CD4-positive, alpha-beta T cell treated with Interferon gamma for 1 hour (primary cell): ENCODE measurements around the gene PEX11G.

Experiments used
- DNase-seq: peaks from one replicate; pipeline ENCODE4 v3.0.0-alpha.2; 2020

Gene PEX11G

DNA sequence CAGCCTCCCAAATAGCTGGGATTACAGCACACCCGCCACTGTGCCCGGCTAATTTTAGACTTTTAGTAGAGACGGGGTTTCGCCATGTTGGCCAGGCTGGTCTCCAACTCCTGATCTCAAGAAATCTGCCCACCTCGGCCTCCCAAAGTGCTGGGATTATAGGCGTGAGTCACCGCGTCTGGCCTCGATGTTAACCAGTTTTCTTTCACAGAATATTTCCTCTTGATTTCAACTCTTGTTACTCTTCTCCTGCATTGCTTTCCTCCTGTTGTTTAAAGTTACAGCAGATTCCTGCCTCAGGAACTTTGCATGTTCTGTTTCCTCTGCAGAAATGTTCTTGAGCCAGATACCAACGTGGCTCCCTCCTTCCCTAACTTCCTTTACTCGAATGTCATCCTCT, 3.7 kb upstream of the PEX11G start:
- DNase-seq, result no peak

DNA sequence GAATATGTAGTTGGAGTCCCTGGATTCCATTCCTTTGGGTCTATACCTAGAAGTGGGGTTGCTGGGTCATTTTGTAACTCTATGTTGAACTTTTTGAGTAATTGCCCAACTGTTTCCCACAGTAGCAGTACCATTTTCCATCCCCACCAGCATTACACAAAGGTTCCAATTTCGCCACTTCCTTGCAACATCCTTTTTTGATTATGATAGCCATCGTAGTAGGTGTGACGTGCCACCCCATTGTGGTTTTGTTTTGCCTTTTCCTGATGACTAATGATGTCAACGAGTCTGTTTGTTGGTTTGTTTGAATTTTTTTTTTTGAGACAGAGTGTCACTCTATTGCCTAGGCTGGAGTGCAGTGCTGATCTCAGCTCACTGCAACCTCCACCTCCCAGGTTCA, 3.3 kb upstream of the PEX11G start:
- peak; percentile 70 for DNase-seq

DNA sequence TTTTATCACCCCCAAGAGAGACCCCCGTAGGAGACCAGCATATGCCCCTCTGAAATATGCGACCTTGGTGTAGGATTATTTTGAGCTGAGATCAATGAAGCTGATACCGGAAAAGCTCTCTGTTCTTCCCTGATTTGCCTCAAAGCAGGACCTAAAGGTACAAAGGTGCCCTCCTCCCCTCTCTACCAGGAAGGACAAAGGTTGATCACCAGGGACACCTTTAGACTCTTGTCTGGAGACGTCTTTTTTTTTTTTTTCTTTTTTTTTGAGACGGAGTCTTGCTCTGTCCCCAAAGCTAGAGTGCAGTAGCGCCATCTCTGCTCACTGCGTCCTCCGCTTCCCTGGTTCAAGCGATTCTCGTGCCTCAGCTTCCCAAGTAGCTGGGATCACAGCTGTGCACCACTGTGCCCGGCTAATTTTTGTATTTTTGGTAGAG, 792 bp upstream of the PEX11G start:
- no peak for DNase-seq

DNA sequence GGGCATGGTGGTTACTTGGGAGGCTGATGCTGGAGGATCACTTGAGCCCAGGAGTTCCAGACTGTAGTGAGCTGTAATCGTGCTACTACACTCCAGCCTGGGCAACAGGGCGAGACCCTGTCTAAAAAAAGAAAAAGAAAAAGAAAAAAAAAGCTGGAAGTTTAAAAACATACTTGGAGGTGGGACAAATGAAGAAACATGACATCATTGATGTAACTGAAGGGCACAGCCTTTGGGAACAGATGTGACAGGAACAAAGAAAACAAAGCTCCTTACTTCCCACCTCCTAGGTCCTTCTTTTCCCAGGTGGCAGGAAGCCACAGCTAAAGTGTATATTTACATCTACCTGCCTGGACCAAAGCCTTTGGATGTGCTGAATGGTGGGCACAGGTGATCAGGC, 1.9 kb downstream of the PEX11G start:
- no peak for DNase-seq

DNA sequence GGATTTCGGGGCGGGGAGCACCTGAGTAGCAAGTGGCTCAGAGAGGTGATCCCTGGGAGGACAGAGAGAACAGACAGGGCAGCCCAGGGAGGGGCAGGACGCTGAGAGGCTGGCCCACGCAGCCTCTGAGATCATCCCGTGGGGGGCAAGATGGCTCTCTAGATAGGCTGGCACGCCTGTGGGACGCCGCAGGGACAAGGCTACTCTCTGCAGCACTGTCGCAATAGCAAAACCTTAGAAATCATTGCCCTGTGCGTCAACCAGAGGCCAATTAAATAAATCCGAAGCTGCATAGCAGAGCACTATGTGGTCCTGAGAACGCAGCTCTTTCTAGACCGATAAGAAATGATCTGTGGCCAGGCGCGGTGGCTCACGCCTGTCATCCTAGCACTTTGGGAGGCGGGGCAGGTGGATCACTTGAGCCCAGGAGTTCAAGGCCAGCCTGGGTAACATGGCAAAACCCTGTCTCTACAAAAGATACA, 5.1 kb downstream of the PEX11G start:
- peak; percentile 26 for DNase-seq

DNA sequence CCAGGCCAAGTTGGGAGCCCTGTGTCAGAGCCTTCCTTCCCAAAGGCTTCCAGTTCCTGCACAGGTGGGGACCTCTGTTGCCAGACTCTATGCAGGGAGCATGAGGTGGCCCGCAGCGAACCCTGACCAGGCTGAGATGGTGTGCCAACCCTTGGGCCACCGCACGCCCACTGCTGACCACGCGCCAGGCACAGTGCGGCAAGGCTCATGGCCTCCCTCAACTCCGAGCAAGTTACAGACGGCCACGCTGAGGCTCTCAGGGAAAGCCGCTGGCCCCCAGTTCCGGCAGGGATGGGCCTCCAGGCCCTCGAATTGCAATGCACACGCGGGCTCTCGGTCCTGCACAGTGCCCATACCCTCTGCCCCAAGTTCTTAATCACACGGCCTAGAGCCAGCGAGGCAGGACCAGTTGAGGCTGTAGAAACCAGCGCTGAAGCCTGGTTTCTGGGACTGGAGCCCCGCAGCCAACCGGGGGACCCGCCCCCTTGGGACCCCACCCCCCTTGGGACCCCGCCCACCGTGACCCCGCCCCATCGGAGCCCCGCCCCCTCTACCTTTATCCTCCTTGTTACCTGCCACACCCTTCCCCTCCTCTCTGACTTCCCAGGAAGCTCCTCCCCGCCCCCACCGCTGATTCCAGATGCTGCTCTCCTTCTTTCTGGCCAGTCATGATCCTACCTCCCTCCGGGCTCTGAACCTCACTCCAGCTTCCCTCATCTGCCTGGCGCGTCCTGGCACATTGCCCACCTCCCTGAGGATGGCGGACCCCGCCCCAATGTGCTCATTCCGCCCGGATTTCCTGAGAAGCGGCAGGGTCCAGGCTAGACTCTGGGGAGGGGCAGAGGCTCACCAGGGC, 6.0 kb downstream of the PEX11G start:
- DNase-seq, result no peak

DNA sequence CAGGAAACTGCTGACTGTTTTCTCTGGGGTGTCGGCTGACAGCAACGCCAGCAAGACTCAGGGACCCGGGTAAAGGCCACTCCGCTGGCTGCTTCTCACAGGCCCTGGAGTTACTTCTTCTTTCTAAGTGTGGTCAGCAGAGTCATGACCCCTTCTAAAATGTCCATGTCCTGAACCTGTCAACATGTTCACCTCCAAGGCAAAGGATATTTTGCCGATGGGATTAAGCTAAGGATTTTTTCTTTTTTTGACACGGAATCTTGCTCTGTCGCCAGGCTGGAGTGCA, 7.9 kb downstream of the PEX11G start:
- no peak for DNase-seq

DNA sequence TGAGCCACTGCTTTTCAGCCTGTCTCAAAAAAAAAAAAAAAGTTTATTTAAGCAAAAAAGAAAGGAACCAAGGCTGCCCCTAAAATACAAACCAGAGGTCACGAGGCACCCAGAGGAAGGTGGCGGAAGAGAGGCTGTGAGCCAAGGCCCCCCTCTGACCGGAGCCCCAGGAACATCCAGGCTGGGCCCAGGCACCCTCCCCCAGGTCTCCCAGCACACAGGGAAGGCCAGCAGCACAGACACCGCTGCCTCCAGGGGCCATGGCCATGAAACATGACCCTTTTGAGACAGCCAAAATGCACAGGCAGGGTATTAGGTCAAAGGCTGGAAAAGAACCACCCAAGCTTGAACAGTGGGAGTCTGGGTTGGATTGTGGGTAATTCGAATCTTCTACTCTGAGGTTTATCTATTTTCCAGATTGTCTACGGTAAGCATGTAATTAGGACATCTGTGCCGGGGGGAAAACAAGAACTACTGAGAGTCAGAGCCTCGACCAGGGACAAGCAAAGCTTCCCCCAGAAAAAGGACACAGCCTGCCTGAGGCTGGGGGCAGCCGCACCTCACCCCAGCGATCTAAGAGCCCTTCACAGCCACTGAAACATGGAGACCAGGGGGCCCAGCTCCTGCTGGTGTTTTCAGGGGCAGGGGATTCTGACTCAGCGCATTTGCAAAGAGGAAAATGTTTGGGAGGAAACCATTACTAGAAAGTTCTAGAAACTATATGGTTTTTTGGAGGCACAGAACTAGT, 8.4 kb downstream of the PEX11G start:
- no peak for DNase-seq

DNA sequence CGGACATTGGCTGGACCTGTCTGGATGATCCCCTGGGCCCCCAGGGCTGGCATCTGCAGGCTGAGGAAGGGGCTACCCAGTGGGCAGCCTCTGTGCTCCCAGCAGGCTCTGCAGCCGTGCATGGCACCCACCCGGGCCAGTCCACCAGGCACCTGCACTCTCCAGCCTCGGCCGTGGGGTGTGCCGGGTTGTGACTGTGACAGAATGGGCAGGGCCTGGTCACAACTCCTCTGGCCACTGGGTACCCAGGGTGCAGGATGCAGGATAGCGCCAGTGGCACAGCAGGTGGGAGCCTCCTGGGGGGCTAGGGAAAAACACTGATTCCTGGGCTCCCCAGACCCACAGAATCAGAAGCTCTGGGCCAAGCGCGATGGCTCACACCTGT, 10.0 kb downstream of the PEX11G start:
- DNase-seq, result no peak

DNA sequence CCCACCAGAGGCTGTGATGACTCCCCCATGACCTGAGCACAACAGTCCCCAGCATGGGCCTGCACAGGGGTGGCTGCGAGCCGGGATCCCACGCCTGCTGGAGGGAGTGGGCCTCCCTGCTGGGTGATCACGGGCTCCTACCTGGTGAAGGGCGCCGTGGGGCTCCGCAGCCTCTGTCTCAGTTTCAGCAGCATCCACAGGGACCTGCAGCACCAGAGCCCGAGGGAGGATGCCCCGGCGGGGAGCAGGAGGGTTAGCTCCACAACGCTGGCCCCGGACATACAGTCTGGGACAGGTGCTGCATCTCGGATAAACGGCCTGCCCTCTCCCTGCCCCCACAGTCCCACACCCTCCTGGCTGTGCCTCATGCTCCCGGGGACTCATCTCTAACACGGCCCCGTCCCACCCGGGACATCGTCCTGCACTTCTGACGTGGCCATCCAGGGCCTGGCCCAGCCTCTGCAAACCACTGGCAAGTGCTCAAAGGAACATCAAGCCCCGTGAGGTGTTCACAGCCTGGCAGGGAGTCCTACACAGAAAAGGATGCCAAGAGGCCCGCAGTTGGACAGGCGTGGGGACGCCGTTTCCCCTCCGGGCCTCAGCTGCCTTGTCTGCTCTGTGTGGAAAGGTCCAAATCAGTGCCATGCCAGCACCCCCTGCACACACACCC, 10.5 kb downstream of the PEX11G start:
- no peak for DNase-seq

DNA sequence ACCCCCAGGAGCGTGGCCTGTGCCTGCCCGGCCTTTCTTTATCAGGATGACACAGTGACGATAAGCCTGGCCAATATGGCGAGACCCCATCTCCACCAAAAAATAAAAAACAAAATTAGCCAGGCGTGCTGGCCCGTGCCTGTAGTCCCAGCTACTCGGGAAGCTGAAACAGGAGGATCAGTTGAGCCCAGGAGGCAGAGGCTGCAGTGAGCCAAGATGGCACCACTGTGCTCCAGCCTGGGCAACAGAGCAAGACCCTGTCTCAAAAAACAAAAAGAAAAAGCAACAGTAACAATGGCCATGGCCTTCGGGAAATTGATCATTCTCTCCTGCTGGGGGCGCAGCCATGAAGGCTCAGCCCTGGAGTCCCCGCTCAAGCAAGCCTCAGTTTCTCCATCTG, 11.1 kb downstream of the PEX11G start:
- DNase-seq, result no peak

DNA sequence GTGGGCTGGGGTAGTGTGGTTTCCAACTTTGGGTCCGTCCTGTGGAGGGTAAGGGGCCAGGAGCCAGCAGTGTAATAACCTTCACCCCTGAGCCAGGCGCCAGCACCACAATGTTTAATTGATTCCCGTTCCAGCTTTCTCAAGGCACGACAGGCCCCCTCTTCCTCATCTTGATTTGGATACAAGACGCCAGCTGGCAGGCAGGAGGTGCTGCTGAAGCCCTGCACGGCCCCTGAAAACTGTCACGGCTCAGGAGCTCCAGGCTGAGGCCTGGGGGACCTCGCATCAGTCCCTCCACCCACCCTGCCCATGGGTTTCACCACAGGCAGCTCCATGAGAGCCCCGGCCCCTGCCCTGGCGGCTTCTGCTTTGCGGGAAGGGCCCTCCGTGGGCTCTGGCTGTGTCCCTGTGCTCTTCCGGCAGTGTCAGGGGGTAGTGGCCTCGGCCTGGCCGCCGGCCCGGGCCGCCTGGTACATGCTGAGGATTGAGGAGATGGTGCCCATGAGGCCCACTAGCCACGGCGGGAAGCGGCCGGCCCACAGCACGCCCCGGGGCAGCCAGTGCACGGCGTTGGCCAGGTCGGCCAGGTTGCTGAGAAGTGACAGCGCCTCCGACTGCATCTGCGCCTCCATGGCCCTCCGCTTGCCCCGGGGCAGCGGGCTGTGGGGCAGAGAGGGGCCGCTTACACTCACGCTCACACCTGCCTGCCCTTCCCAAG, 11.9 kb downstream of the PEX11G start:
- no peak for DNase-seq

DNA sequence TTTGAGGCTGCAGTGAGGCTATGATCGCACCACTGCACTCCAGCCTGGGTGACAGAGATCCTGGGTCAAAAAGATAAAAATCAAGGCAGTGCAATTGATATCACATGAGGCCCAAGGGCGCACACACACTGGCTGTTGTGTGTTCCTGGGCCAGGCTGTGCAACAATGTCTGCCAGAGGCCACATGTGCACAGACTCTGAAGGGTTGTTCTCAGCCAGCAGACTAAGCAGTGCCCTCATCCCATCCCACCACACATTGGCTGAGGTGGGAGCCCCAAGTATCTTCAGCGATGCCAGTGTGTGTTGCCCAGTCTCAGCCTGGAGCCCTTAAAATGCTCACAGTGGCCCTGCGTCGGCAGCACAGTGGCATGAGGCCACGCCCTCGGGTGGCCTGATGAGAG, 12.6 kb downstream of the PEX11G start:
- no peak for DNase-seq

DNA sequence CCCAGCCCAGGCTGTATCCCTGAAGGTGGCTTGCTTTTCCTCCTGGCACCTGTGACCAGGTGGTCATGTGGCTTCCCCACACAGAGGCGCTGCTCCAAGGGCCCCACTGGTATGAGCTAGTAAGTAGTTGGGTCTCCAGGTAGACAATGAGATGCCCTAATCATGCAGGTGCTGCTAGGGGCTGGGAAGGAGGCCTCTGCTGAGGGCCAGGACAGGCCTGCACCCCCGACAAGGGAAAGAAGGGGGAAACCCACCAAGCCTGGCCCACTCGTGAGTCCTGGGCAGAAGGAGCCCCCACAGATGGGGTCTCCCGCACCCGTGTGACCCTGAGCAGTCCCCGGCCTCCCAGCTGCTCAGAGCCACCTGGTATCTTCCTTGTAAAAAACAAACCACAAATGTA, 13.2 kb downstream of the PEX11G start:
- no peak for DNase-seq

DNA sequence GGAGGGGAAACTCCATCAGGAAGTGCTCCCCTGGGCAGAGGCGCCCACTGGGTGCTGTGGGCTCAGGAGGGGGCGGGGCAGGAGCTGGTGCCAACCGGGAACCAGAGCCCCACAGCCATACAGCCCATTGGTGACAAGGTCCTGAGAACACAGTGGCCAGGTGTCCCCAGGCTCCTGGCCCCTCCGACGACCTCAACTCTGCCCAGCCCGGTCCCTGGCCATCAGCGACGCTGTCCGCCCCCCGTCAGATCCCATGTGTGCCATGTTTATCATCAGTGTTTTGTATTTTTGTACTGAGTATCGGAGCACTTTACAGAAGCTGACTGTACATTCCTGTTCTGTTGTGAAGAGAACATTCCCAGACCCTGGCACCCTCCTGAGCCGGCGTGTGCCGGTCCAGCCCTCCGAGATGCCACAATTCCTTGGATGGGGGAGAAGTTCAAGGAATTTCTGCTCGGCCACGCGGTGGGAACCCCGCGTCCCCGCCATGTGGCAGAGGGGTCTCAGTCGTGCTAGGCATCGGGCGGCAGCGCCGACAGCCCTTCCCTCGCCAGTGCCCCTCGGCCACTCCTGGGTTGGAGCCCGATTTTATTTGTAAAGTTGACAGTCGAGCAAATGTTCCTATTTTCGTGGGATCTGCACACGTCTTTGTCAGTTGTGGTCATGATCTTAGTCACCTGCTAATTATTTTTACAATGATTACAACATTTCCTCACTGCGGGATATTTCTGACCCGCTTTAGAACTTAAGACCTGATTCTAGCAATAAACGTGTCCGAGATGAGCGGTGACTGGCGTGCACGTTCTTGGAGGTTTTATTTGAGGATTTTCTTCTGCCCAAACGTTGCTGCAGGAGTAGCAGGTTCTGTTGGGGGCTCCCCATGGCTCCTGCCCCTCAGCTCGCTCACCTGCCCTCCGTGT, 16.9 kb downstream of the PEX11G start:
- DNase-seq, result no peak

DNA sequence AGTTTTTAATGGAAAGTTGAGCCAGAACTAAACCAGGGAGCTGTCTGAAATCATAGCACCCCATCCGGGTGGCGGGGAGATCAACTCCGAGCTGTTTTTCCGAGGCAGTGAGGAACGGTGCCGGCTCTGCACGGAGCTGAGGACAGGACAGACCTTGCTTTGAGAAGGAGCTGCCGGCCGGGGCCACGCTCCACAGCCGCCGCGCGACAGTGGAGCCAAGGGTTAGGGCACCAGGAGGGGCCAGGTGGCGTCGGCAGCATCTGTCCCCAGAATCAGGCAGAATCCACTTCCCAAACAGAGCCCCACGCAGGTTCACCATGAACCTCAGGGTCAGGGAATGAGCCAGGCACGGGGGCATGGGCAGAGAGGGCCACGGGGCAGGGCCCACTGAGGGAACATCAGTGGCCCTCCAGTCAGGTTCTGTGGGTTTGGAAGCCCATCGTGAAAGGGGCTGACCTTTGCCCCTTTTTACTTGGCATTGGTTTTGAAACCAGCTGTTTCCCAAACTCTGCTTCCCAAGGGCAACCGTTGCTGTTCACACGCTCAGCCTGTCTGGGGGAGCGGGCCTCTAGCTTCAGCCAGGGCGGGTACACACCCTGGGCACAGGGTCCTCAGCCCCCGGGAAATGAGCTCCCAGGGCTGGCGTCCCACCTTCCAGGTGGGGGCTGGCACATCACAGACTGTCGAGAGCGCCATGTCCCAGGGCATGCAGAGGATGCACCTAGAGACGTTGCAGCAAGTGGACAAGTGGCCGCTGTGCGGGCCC, 18.1 kb downstream of the PEX11G start:
- DNase-seq, result no peak

DNA sequence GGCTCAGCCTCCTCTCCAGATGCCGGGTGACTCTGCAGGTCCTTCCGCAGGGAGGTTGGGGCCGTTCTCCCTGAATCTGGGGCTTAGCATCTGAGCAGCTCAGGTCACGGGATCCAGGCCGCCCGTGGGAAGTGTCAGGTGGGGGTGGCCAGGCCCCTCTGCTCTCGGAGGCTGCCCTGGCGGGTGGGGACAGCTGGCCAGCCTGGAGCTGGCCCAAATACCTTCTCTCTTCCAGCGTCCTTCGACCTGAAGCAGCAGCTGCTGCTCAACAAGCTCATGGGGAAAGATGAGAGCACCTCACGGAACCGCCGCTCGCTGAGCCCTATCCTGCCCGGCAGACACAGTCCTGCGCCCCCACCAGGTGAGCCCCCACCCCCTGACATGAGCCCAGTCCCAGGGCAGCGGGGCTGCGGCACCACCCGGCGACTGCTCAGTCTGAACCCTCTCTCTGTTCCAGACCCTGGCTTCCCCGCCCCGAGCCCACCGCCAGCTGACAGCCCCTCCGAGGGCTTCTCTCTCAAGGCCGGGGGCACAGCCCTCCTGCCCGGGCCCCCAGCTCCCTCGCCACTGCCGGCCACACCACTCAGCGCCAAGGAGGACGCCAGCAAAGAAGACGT, 19.1 kb downstream of the PEX11G start:
- no peak for DNase-seq

DNA sequence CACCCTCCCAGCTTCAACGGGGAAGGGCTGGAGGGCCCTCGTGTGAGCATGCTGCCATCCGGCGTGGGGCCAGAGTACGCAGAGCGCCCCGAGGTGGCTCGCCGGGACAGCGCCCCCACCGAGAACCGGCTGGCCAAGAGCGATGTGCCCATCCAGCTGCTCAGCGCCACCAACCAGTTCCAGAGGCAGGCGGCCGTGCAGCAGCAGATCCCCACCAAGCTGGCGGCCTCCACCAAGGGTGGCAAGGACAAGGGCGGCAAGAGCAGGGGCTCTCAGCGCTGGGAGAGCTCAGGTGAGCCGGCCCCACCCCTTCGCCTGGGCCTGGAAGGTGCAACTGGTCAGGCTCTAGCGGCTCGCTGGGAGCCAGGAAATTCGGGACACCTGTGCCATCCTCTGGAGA, 20.0 kb downstream of the PEX11G start:
- no peak for DNase-seq

DNA sequence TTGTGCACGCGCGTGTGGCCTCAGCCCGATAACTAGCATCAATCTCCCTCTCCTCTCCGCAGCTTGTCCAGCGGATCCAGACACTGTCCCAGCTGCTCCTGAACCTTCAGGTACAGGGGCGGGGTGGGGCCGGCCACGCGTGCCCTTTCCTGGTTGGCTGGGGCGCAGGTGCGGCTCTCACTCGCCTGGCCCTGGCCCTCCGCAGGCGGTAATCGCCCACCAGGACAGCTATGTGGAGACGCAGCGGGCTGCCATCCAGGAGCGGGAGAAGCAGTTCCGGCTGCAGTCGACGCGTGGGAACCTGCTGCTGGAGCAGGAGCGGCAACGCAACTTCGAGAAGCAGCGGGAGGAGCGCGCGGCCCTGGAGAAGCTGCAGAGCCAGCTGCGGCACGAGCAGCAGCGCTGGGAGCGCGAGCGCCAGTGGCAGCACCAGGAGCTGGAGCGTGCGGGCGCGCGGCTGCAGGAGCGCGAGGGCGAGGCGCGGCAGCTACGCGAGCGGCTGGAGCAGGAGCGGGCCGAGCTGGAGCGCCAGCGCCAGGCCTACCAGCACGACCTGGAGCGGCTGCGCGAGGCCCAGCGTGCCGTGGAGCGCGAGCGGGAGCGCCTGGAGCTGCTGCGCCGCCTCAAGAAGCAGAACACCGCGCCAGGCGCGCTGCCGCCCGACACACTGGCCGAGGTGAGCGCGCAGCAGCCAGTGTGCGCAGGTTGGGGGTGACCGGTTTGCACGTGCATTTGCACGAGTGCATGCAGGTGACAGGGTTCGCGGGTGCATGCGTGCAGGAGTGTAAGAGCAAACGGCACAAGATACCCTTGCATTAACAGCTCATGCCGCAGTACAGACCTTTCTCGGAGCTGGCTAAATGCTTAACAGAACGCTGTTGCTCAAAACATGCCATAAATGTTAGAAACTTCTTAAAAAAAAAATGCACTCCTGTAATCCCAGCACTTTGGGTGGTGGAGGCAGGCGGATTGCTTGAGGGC, 21.5 kb downstream of the PEX11G start:
- no peak for DNase-seq

DNA sequence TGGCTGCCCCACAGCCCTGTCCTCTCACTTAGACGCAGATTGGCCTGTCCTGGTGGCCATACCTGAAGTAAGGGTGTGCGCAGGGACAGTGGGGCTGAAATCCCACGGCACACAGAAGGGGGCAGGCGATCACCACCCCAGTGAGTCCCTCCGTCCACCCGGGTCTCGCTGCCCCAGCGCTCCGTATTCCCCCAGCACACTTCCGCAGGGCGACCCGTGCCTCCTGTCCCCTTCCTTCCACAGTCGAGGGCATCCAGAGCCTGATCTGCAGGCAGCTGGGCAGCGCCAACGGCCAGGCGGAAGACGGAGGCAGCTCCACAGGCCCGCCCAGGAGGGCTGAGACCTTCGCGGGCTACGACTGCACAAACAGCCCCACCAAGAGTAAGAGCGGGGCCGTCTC, 25.3 kb downstream of the PEX11G start:
- no peak for DNase-seq
